H9 (cell line): ENCODE data around the gene FAM24B. TPM values are rescaled to one million over a fixed set of nuclear protein-coding genes. Genes with fewer than 3 reads are reported as not detected.

ENCODE experiments used
- DNase-seq: peaks from one replicate; pipeline ENCODE4 v3.0.0-alpha.2; 2017
- H2AFZ ChIP-seq: one replicate; pipeline ENCODE4 v1.6.1; 2013; ENCODE audit warnings: mild to moderate bottlenecking, low read length, control low read depth, moderate library complexity
- H2AK5ac ChIP-seq: 2 replicates; pipeline ENCODE4 v1.6.1; 2013; ENCODE audit warnings: low read length, control low read depth, mixed read lengths; ENCODE audit not compliant: insufficient read length
- H2BK120ac ChIP-seq: one replicate; pipeline ENCODE4 v1.6.1; 2013; ENCODE audit warnings: low read depth, mild to moderate bottlenecking, low read length, control low read depth, inconsistent platforms; ENCODE audit not compliant: poor library complexity, severe bottlenecking
- H2BK12ac ChIP-seq: 2 replicates; pipeline ENCODE4 v1.6.1; 2013; ENCODE audit warnings: low read length, control low read depth, mixed read lengths, low read depth; ENCODE audit not compliant: insufficient read length
- H2BK15ac ChIP-seq: 2 replicates; pipeline ENCODE4 v1.6.1; 2013; ENCODE audit warnings: low read depth, low read length, control low read depth
- H2BK20ac ChIP-seq: one replicate; pipeline ENCODE4 v1.6.1; 2013; ENCODE audit warnings: low read depth, mild to moderate bottlenecking, low read length, control low read depth, inconsistent platforms; ENCODE audit not compliant: poor library complexity, severe bottlenecking
- H2BK5ac ChIP-seq: 2 replicates; pipeline ENCODE4 v1.6.1; 2013; ENCODE audit warnings: low read length, control low read depth, mixed read lengths; ENCODE audit not compliant: insufficient read length
- H3K14ac ChIP-seq: 2 replicates; pipeline ENCODE4 v1.6.1; 2013; ENCODE audit warnings: low read length, control low read depth; ENCODE audit not compliant: insufficient read depth
- H3K18ac ChIP-seq: 2 replicates; pipeline ENCODE4 v1.6.1; 2013; ENCODE audit warnings: low read depth, mild to moderate bottlenecking, mixed read lengths, low read length, control low read depth; ENCODE audit not compliant: insufficient read length
- H3K23ac ChIP-seq: 2 replicates; pipeline ENCODE4 v1.6.1; 2013; ENCODE audit warnings: low read length, control low read depth, mixed read lengths, low read depth; ENCODE audit not compliant: insufficient read length
- H3K23me2 ChIP-seq: 2 replicates; pipeline ENCODE4 v1.6.1; 2013; ENCODE audit warnings: low read depth, mild to moderate bottlenecking, mixed read lengths, low read length, control low read depth; ENCODE audit not compliant: insufficient read length, poor library complexity, severe bottlenecking
- H3K27ac ChIP-seq: 2 replicates; pipeline ENCODE4 v1.5.1; 2013; ENCODE audit warnings: low read length, control low read depth, mixed read lengths, low read depth; ENCODE audit not compliant: insufficient read length
- H3K27me3 ChIP-seq: 2 replicates; pipeline ENCODE4 v1.6.1; 2013; ENCODE audit warnings: low read length, control low read depth, inconsistent platforms; ENCODE audit not compliant: insufficient read depth
- H3K4ac ChIP-seq: 2 replicates; pipeline ENCODE4 v1.6.1; 2013; ENCODE audit warnings: low read depth, mild to moderate bottlenecking, control low read depth, inconsistent platforms, low read length, moderate library complexity
- H3K4me1 ChIP-seq: 2 replicates; pipeline ENCODE4 v1.6.1; 2013; ENCODE audit warnings: low read length, control low read depth, inconsistent platforms; ENCODE audit not compliant: insufficient read depth
- H3K4me2 ChIP-seq: 2 replicates; pipeline ENCODE4 v1.6.1; 2013; ENCODE audit warnings: low read length, control low read depth, mixed read lengths; ENCODE audit not compliant: insufficient read length, insufficient read depth
- H3K56ac ChIP-seq: 2 replicates; pipeline ENCODE4 v1.6.1; 2013; ENCODE audit warnings: low read depth, mild to moderate bottlenecking, mixed read lengths, low read length, control low read depth; ENCODE audit not compliant: insufficient read length
- H3K79me1 ChIP-seq: 2 replicates; pipeline ENCODE4 v1.6.1; 2013; ENCODE audit warnings: low read depth, mild to moderate bottlenecking, moderate library complexity, low read length, control low read depth, inconsistent platforms; ENCODE audit not compliant: insufficient read depth, poor library complexity, severe bottlenecking
- H3K79me2 ChIP-seq: 2 replicates; pipeline ENCODE4 v1.6.1; 2013; ENCODE audit warnings: low read length, control low read depth, inconsistent platforms; ENCODE audit not compliant: insufficient read depth
- H3K9ac ChIP-seq: 2 replicates; pipeline ENCODE4 v1.6.1; 2013; ENCODE audit warnings: low read length, control low read depth, mixed read lengths; ENCODE audit not compliant: insufficient read length; ENCODE audit errors: extremely low read depth
- H3K9me3 ChIP-seq: one replicate; pipeline ENCODE4 v1.6.1; 2013; ENCODE audit warnings: low read depth, low read length, inconsistent platforms; ENCODE audit not compliant: control insufficient read depth
- H3T11ph ChIP-seq: one replicate; pipeline ENCODE4 v1.6.1; 2013; ENCODE audit warnings: mild to moderate bottlenecking, low read length, control low read depth, inconsistent platforms
- H4K20me1 ChIP-seq: one replicate; pipeline ENCODE4 v1.6.1; 2013; ENCODE audit not compliant: control insufficient read depth, insufficient read length, insufficient read depth
- H4K5ac ChIP-seq: 2 replicates; pipeline ENCODE4 v1.6.1; 2013; ENCODE audit warnings: low read depth, mild to moderate bottlenecking, mixed read lengths, low read length, control low read depth; ENCODE audit not compliant: insufficient read length
- H4K8ac ChIP-seq: replicated peaks from 2 replicates; pipeline ENCODE4 v1.6.1; 2013; ENCODE audit warnings: low read length, control low read depth, mixed read lengths, low read depth; ENCODE audit not compliant: insufficient read length
- H4K91ac ChIP-seq: 2 replicates; pipeline ENCODE4 v1.6.1; 2013; ENCODE audit warnings: low read depth, mild to moderate bottlenecking, moderate library complexity, mixed read lengths, low read length, control low read depth; ENCODE audit not compliant: insufficient read length
- H3K27ac Mint-ChIP-seq, 3 experiments: 2 replicates in 2 of 3; 3 replicates in 1 of 3; pipeline ENCODE4 v1.8.0; 2020 to 2021; ENCODE audit warnings: mixed read lengths in 3 of 3, mild to moderate bottlenecking in 1 of 3, moderate library complexity in 1 of 3
- H3K27me3 Mint-ChIP-seq: 2 replicates; pipeline ENCODE4 v1.8.0; 2021; ENCODE audit warnings: low read depth, mild to moderate bottlenecking, moderate library complexity, mixed read lengths
- H3K36me3 Mint-ChIP-seq, 3 experiments: 2 replicates in 2 of 3; 3 replicates in 1 of 3; pipeline ENCODE4 v1.8.0; 2020 to 2021; ENCODE audit warnings: low read depth in 3 of 3, mixed read lengths in 3 of 3; ENCODE audit not compliant: insufficient read depth in 1 of 3
- H3K4me1 Mint-ChIP-seq, 2 experiments: 2 replicates each; pipeline ENCODE4 v1.8.0; 2020; ENCODE audit warnings: mixed read lengths in 2 of 2
- H3K4me3 Mint-ChIP-seq, 2 experiments: 2 replicates in 1 of 2; 3 replicates in 1 of 2; pipeline ENCODE4 v1.8.0; 2020 to 2021; ENCODE audit warnings: mild to moderate bottlenecking in 2 of 2, mixed read lengths in 2 of 2, moderate library complexity in 1 of 2
- H3K9me3 Mint-ChIP-seq, 2 experiments: 2 replicates in 1 of 2; 3 replicates in 1 of 2; pipeline ENCODE4 v1.8.0; 2020; ENCODE audit warnings: mild to moderate bottlenecking in 2 of 2, mixed read lengths in 2 of 2, moderate library complexity in 1 of 2
- CTCF ChIP-seq: fragments of 200-600 bp; sonication (generic); conservative IDR thresholded peaks from 3 replicates; pipeline ENCODE4 v1.8.0; 2021; ENCODE audit warnings: antibody characterized with exemption, mild to moderate bottlenecking
- WGBS: extraction: QIAGEN DNeasy Blood & Tissue Kit; methylation state at CpG from one replicate; pipeline ENCODE4 v1.1.7; 2013; ENCODE audit warnings: missing lambda C conversion rate, low lambda C conversion rate, mixed read lengths; ENCODE audit not compliant: insufficient read length; ENCODE audit errors: extremely low coverage; 5-methylcytosine and 5-hydroxymethylcytosine counted together
- total RNA-seq: library from RNA; stranded (reverse); gene quantifications from 2 replicates; pipeline ENCODE4 v1.2.1, GENCODE V29; 2021

Gene FAM24B
- total RNA-seq, 1 experiment from 2014 or later: not detected

GRCh38 chr10:122849900-122850605, 29.3 kb downstream of the FAM24B start:
- no peak overlapping the region for H2AK5ac ChIP-seq
- no peak overlapping the region; a peak in 1 of 5 replicates for H3K4me3 Mint-ChIP-seq
- H4K91ac ChIP-seq: no peak overlapping the region
- H2BK12ac ChIP-seq: no peak overlapping the region
- H2BK5ac ChIP-seq: no peak overlapping the region
- H3K9me3 ChIP-seq: no peaks in the 10 kb centered on the region
- H3K79me1 ChIP-seq: no peaks in the 10 kb centered on the region
- H2AFZ ChIP-seq: no peak overlapping the region
- no peak for TF ChIP-seq CTCF
- no peak overlapping the region for H3K56ac ChIP-seq
- no CpG with 5 or more reads among the region's 12 CpGs for WGBS
- H2BK20ac ChIP-seq: no peak overlapping the region
- H3K23me2 ChIP-seq: no peaks in the 10 kb centered on the region
- no peak overlapping the region for H3K23ac ChIP-seq
- DNase-seq: no peak
- H3K27me3 ChIP-seq: no peaks in the 10 kb centered on the region
- no peak overlapping the region for H3K4me2 ChIP-seq
- no peak overlapping the region for H2BK15ac ChIP-seq
- peak overlapping the region in 2 of 3 experiments; percentile 8 to 35; a peak in 2 of 7 replicates for H3K27ac Mint-ChIP-seq
- no peak overlapping the region for H3K18ac ChIP-seq
- H3K4ac ChIP-seq: no peak overlapping the region
- no peak overlapping the region for H4K5ac ChIP-seq
- H2BK120ac ChIP-seq: no peak overlapping the region
- no peaks in the 10 kb centered on the region for H3K27me3 Mint-ChIP-seq
- no peak overlapping the region for H4K8ac ChIP-seq
- no peak overlapping the region for H3T11ph ChIP-seq
- peaks cover 0 to 8% of the 10 kb centered on the region in 2 experiments; a peak in 3 of 5 replicates for H3K9me3 Mint-ChIP-seq
- peaks cover 43 to 44% of the 10 kb centered on the region in 2 experiments for H3K4me1 Mint-ChIP-seq
- H3K27ac ChIP-seq: no peak overlapping the region
- no peaks in the 10 kb centered on the region for H4K20me1 ChIP-seq
- H3K4me1 ChIP-seq: no peaks in the 10 kb centered on the region; the same call in 1 of the 2 replicates
- H3K9ac ChIP-seq: no peak overlapping the region
- no peaks in the 10 kb centered on the region for H3K79me2 ChIP-seq
- no peak overlapping the region for H3K14ac ChIP-seq
- H3K36me3 Mint-ChIP-seq: peaks cover 0 to 5% (median 1%) of the 10 kb centered on the region in 3 experiments; a peak in 5 of 7 replicates
